GM12878 (cell line): Measurements from ENCODE around the gene COL4A3. TPM values are rescaled to one million over a fixed set of nuclear protein-coding genes. Genes with fewer than 3 reads are reported as not detected.

Experiments used
- ATAC-seq: fragments of 200-7000 bp; cut with Tn5 transposase; 3 replicates; pipeline ENCODE4 v1.9.1; 2020; ENCODE audit warnings: mild to moderate bottlenecking, moderate library complexity
- BruUV-seq: library from RNA; stranded (reverse); fragments of 400-500 nt; replicated peaks from 2 replicates; lab custom pipeline; 2021; lab: Mats Ljungman, UMichigan
- CTCF ChIA-PET: fragments of 300-600 bp; sonication (Branson Sonifier 250); formaldehyde crosslinking; extraction: SDS; loops from one replicate; lab custom pipeline; 2021; ENCODE audit warnings: inconsistent platforms; lab: Yijun Ruan, JAX
- POLR2A ChIA-PET: fragments of 350-600 bp; formaldehyde crosslinking; extraction: SDS; loops from one replicate; lab custom pipeline; 2021; ENCODE audit warnings: inconsistent platforms; lab: Charles Lee
- RAD21 ChIA-PET: fragments of 300-600 bp; sonication (Branson Sonifier 250); formaldehyde crosslinking; loops from one replicate; lab custom pipeline; 2023; ENCODE audit warnings: antibody characterized with exemption; ENCODE audit not compliant: unreplicated experiment; lab: Charles Lee
- SMC1A ChIA-PET: fragments of 300-600 bp; sonication (Branson Sonifier 250); formaldehyde crosslinking; loops from one replicate; lab custom pipeline; 2023; ENCODE audit not compliant: unreplicated experiment, uncharacterized antibody; lab: Charles Lee
- DNase-seq: peaks from one replicate; pipeline ENCODE4 v3.0.0-alpha.2; 2011; ENCODE audit warnings: low read depth, low spot score
- FAIRE-seq: peaks from 3 replicates; lab custom pipeline; 2011; peaks lifted over from hg19 to GRCh38; lab: Jason Lieb, UNC
- H2AFZ ChIP-seq: 2 replicates; pipeline ENCODE4 v1.6.0; 2011; ENCODE audit warnings: low read depth, low read length, control low read depth; ENCODE audit not compliant: control insufficient read depth
- H3K27ac ChIP-seq: 2 replicates; pipeline ENCODE4 v1.5.1; 2011; ENCODE audit warnings: control low read depth; ENCODE audit not compliant: control insufficient read depth, insufficient read depth
- H3K27me3 ChIP-seq, 2 experiments: replicated peaks in 1 of 2; 2 replicates each; pipeline versions ENCODE4 v1.6.0 to v1.6.1; 2011; ENCODE audit warnings: low read length in 1 of 2; ENCODE audit not compliant: control insufficient read depth in 2 of 2, insufficient read depth in 2 of 2
- H3K36me3 ChIP-seq, 2 experiments: 2 replicates each; pipeline ENCODE4 v1.5.1; 2011; ENCODE audit warnings: low read length in 1 of 2; ENCODE audit not compliant: control insufficient read depth in 2 of 2, insufficient read depth in 2 of 2
- H3K4me1 ChIP-seq: 2 replicates; pipeline ENCODE4 v1.6.1; 2011; ENCODE audit warnings: mild to moderate bottlenecking, low read length, moderate library complexity, mixed read lengths; ENCODE audit not compliant: control insufficient read depth, insufficient read depth
- H3K4me2 ChIP-seq: 2 replicates; pipeline ENCODE4 v1.6.0; 2011; ENCODE audit warnings: control low read depth; ENCODE audit not compliant: control insufficient read depth, insufficient read depth
- H3K4me3 ChIP-seq: fragments of 200-600 bp; sonication (generic); 2 replicates; pipeline ENCODE4 v1.5.1; 2016
- H3K79me2 ChIP-seq: 2 replicates; pipeline ENCODE4 v1.6.0; 2011; ENCODE audit warnings: low read length; ENCODE audit not compliant: control insufficient read depth, insufficient read depth
- H3K9ac ChIP-seq: 2 replicates; pipeline ENCODE4 v1.8.0; 2011; ENCODE audit warnings: low read length, control low read depth, mixed read lengths; ENCODE audit not compliant: control insufficient read depth, insufficient read depth
- H3K9me3 ChIP-seq: replicated peaks from 3 replicates; pipeline ENCODE4 v1.5.1; 2011; ENCODE audit warnings: mild to moderate bottlenecking, low read length; ENCODE audit not compliant: control insufficient read depth, insufficient read depth
- H4K20me1 ChIP-seq: 2 replicates; pipeline ENCODE4 v1.6.0; 2011; ENCODE audit not compliant: control insufficient read depth, insufficient read depth
- BCLAF1 ChIP-seq: fragments of 450-650 bp; IDR thresholded peaks from 2 replicates; pipeline ENCODE4 v1.6.1; 2017; ENCODE audit warnings: antibody characterized with exemption, mild to moderate bottlenecking, moderate library complexity
- CEBPB ChIP-seq, 2 experiments: fragments of 150-350 bp in 1 of 2; IDR thresholded peaks; 2 replicates each; pipeline ENCODE4 v1.6.1; 2012 to 2014; ENCODE audit warnings: low read depth in 2 of 2, low read length in 2 of 2, borderline replicate concordance in 1 of 2, inconsistent platforms in 1 of 2
- CEBPZ ChIP-seq: fragments of 150-350 bp; IDR thresholded peaks from 2 replicates; pipeline ENCODE4 v1.6.1; 2016; ENCODE audit warnings: low read depth, low read length
- FOXM1 ChIP-seq: IDR thresholded peaks from 2 replicates; pipeline ENCODE4 v1.6.1; 2012; ENCODE audit warnings: low read depth, mild to moderate bottlenecking, inconsistent platforms, low read length, moderate library complexity
- GABPA ChIP-seq: IDR thresholded peaks from 2 replicates; pipeline ENCODE4 v1.6.1; 2014; ENCODE audit warnings: antibody characterized with exemption, low read depth, mild to moderate bottlenecking, inconsistent platforms
- NFXL1 ChIP-seq: fragments of 450-650 bp; IDR thresholded peaks from 2 replicates; pipeline ENCODE4 v1.6.1; 2017; ENCODE audit warnings: antibody characterized with exemption, mild to moderate bottlenecking, borderline replicate concordance
- SP1 ChIP-seq: IDR thresholded peaks from one replicate; pipeline ENCODE4 v1.6.1; 2011; ENCODE audit warnings: low read depth, low read length
- SREBF2 ChIP-seq: IDR thresholded peaks from 2 replicates; pipeline ENCODE4 v1.6.1; 2012; ENCODE audit warnings: mild to moderate bottlenecking, low read length
- STAT1 ChIP-seq: fragments of 450-650 bp; conservative IDR thresholded peaks from 2 replicates; pipeline ENCODE4 v1.6.1; 2014; ENCODE audit warnings: antibody characterized with exemption, mild to moderate bottlenecking
- WGBS: methylation state at CpG from one replicate; pipeline ENCODE4 v1.1.6; 2016; ENCODE audit warnings: low lambda C conversion rate; ENCODE audit not compliant: insufficient replicate concordance, insufficient coverage; ENCODE audit errors: missing lambda C conversion rate; 5-methylcytosine and 5-hydroxymethylcytosine counted together
- in situ Hi-C: fragments of 300-500 bp; cut with MboI; formaldehyde crosslinking; loops from 9 replicates; pipeline ENCODE4 v1.14.3; 2018; ENCODE audit warnings: mixed read lengths
- intact Hi-C: fragments of 100-400 bp; cut with micrococcal nuclease; formaldehyde crosslinking; loops from one replicate; pipeline ENCODE4 v1.14.2; 2022; ENCODE audit not compliant: unreplicated experiment
- polyA plus RNA-seq, 11 experiments: library from polyadenylated mRNA; depleted of rRNA in 4 of 11; unstranded in 6 of 11; stranded (reverse) in 5 of 11; fragments of >200 nt; fragmentation: Nextera tagmentation in 4 of 11; fragmentation: Illumina TruSeq in 1 of 11; extraction: Ambion mirVana in 4 of 11; extraction: Trizol in 1 of 11; gene quantifications; 1 replicate in 1 of 11; 2 replicates in 10 of 11; pipeline versions ENCODE4 v1.2.1 to v1.2.3, GENCODE V29; 2011 to 2016; ENCODE audit warnings: inconsistent platforms in 2 of 11, missing spikeins in 2 of 11, low read depth in 1 of 11
- total RNA-seq, 4 experiments: library from RNA; depleted of rRNA in 3 of 4; stranded (reverse); fragments of >200 nt in 3 of 4; fragmentation: Illumina TruSeq in 1 of 4; extraction: Trizol in 1 of 4; gene quantifications; 2 replicates each; pipeline versions ENCODE4 v1.2.1 to v1.2.3, GENCODE V29; 2013 to 2021

Gene COL4A3
- total and polyA plus RNA-seq, 10 of the 15 experiments (the other 5 are each of a cell fraction or from before 2014, with no cell fraction given), result 0.34 to 10.5 (median 3.8) TPM

GRCh38 chr2:227214622-227215041, 50.2 kb downstream of the COL4A3 start:
- FAIRE-seq (no peak), DNase-seq (no peak), ATAC-seq (no peak)
- ChIA-PET CTCF (no interaction called here), RAD21 (no interaction called here), POLR2A (no interaction called here), SMC1A (no interaction called here)
- intact Hi-C loops (no loop called here), in situ Hi-C loops (no loop called here)
- no peaks in the 10 kb centered on the region for H3K27me3 ChIP-seq
- H3K4me1 ChIP-seq, result no peaks in the 10 kb centered on the region
- no peak overlapping the region for H3K4me2 ChIP-seq
- no TSS peak for BruUV-seq
- H3K4me3 ChIP-seq, result no peak overlapping the region
- H4K20me1 ChIP-seq, result no peaks in the 10 kb centered on the region
- no peaks in the 10 kb centered on the region for H3K79me2 ChIP-seq
- no peak overlapping the region for H2AFZ ChIP-seq
- 96% methylated on average over 3 of the region's 3 CpGs for WGBS
- no peaks in the 10 kb centered on the region for H3K9me3 ChIP-seq
- TF ChIP-seq BCLAF1, result no peak
- H3K36me3 ChIP-seq, result no peaks in the 10 kb centered on the region
- H3K9ac ChIP-seq, result no peak overlapping the region
- H3K27ac ChIP-seq, result no peak overlapping the region

DNA sequence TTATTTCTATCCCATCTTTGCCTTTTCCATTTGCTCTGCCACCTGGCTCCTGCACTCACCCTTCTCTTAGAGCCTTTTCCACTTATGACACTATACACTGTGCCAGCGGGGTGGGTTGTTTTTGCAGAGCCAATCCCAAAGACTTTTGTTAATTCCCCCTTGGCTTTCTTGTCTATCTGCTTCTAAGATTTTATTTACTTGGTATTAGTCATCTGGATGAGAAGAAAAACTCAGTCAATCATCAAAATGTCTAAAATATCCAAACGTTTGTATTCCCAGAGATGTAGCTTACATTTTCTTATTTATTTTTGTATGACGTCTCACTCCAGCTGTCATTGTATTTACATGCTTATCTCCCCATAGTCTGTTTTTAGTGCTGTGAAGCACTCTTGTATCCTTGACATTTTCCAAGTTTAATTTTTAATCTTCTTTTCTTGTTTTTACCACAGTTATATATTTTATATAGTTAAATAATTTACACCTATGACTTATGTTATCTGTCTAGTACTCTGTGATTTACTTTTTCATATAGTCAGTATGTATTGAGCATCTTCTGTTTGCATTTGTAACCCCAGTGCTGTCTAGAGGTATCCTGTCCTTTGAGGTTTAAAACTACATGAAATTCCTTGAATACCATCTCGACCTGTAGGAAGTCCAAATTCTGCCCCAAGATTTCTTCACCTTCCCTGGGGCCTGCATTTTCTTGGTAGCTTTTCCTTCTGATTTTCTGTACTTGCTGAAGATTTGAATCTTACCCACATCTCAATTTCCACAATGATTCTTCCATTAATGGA, 55.1 kb downstream of the COL4A3 start:
- intact Hi-C loops, result no loop called here
- no peaks in the 10 kb centered on the region for H3K4me1 ChIP-seq
- ATAC-seq (no peak), FAIRE-seq (no peak), DNase-seq (no peak)
- ChIA-PET CTCF (interaction anchor here (4.4 kb wide), 1 partner anchor 19 kb away, joined by 15 read pairs; no protein-coding TSS in a partner anchor), SMC1A (interaction anchor here (2.0 kb wide), 1 partner anchor 19 kb away, joined by 6 read pairs; no protein-coding TSS in a partner anchor), RAD21 (no interaction called here), POLR2A (interaction anchor here (0.7 kb wide), 1 partner anchor 10 kb away, joined by 6 read pairs; no protein-coding TSS in a partner anchor)
- H3K27ac ChIP-seq, result no peak overlapping the region
- no peak overlapping the region for H3K4me2 ChIP-seq
- no peak overlapping the region for H3K4me3 ChIP-seq
- H2AFZ ChIP-seq, result no peak overlapping the region
- no peaks in the 10 kb centered on the region for H3K79me2 ChIP-seq
- no peak overlapping the region for H3K9ac ChIP-seq
- no peaks in the 10 kb centered on the region for H3K27me3 ChIP-seq
- H4K20me1 ChIP-seq, result no peaks in the 10 kb centered on the region
- H3K36me3 ChIP-seq, result no peaks in the 10 kb centered on the region
- in situ Hi-C loops, result no loop called here
- no peaks in the 10 kb centered on the region for H3K9me3 ChIP-seq
- WGBS, result 79% methylated on average over 4 of the region's 4 CpGs
- no TSS peak for BruUV-seq
- TF ChIP-seq STAT1, result no peak
- no peak for TF ChIP-seq FOXM1
- no peak for TF ChIP-seq SREBF2
- TF ChIP-seq CEBPB (IDR thresholded peaks at IDR 0.05; ENCODE audit: borderline replicate concordance in 1 of 2, low read depth in 2 of 2, low read length in 2 of 2), result no peak
- TF ChIP-seq GABPA, result no peak
- no peak for TF ChIP-seq SP1
- TF ChIP-seq CEBPZ, result no peak
- TF ChIP-seq NFXL1, result no peak
